ENCODE results near the gene TIMM44. TPM values are rescaled to one million over a fixed set of nuclear protein-coding genes. Genes with fewer than 3 reads are reported as not detected.

Gene TIMM44
- total RNA-seq, 4 donors from 2014 or later: 60.1 to 91.3 (median 77.1) TPM

DNA sequence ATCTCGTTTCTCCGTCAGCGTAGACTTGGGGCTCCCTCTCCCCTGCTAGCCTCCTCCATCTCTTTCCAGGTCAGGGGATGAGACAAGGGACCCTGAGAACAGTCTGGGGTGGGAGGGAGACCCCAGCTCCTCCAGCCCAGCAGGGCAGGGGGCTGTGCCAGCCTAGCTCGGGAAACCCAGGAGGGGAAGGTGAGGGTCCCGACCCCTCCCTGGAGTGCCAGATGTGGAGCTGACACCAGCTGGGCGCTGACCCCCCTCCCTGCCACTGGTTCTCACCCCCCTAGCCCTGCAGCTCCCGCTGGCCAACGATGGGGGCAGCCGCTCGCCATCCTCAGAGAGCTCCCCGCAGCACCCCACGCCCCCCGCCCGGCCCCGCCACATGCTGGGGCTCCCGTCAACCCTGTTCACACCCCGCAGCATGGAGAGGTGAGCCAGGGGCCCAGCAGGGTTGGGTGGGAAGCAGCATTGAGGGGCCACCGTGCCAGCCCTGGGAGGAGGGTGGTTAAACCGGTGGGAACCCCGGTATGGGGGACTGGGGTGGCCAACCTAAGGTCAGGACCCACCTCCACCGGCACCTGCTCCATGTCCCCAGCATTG is 33.9 kb downstream of the TIMM44 start:
- TF ChIP-seq EP300 (IDR thresholded peaks at IDR 0.05): no peak
- TF ChIP-seq, protein P1, sequence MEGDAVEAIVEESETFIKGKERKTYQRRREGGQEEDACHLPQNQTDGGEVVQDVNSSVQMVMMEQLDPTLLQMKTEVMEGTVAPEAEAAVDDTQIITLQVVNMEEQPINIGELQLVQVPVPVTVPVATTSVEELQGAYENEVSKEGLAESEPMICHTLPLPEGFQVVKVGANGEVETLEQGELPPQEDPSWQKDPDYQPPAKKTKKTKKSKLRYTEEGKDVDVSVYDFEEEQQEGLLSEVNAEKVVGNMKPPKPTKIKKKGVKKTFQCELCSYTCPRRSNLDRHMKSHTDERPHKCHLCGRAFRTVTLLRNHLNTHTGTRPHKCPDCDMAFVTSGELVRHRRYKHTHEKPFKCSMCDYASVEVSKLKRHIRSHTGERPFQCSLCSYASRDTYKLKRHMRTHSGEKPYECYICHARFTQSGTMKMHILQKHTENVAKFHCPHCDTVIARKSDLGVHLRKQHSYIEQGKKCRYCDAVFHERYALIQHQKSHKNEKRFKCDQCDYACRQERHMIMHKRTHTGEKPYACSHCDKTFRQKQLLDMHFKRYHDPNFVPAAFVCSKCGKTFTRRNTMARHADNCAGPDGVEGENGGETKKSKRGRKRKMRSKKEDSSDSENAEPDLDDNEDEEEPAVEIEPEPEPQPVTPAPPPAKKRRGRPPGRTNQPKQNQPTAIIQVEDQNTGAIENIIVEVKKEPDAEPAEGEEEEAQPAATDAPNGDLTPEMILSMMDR (IDR thresholded peaks at IDR 0.05): no peak
- no peak for TF ChIP-seq POLR2A (IDR thresholded peaks at IDR 0.05)
- peaks cover 0 to 38% (median 10%) of the 10 kb centered on the region in 4 donors for H3K4me1 ChIP-seq
- peaks cover 0 to 1% of the 10 kb centered on the region in 2 donors for H3K27me3 ChIP-seq
- DNase-seq (ENCODE audit: low spot score in 2 of 2): no peak
- WGBS, 2 donors: 92 to 94% methylated on average over 20 to 21 of the region's 21 CpGs
- H3K4me3 ChIP-seq: no peak overlapping the region
- H3K27ac ChIP-seq: no peak overlapping the region
- no peaks in the 10 kb centered on the region for H3K9me3 ChIP-seq
- peaks cover 6 to 84% (median 22%) of the 10 kb centered on the region in 3 donors for H3K36me3 ChIP-seq

DNA sequence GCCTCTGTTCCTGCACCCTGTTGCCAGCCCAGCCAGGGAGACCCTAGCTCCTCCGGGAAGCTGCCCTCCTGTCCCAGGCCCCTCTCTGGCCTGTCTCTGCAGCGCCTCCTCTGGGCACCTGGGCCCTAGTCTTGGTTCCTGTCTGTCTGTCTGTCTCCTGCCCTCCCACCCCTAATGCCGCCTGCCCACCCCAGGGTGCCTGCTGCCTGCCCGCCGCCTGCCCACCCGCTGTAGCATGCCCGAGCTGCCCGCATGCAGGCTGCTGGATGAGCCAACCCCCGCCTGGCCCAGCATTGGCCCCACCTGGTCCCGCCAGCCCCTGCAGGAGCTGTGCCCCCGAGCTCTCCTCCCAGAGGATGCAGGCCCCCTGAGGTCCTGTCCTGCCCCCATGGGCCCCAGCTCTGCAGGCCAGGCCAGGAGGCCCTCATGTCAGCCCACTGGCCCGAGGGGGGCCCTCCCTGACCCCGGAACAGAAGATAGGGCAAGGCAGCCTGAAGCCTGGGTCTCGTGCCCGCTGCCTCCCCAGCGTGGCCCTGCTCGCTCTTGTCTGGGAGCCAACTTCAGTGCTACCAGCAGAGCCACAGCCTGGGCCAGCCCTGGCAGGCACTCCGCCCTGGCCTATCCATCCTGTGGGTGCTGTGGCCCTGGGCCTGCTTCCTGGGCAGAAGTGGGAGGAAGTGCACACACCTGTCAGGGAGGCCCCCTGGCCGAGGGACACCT is 34.6 kb downstream of the TIMM44 start:
- WGBS, 2 donors: 82 to 88% methylated on average over 15 to 16 of the region's 19 CpGs
- Histone ChIP-seq H3K4me3 (no peak overlapping the region), H3K27ac (no peak overlapping the region), H3K9me3 (no peaks in the 10 kb centered on the region), H3K4me1 (peaks cover 0 to 41% (median 13%) of the 10 kb centered on the region in 4 donors), H3K36me3 (peaks cover 6 to 81% (median 22%) of the 10 kb centered on the region in 3 donors), H3K27me3 (no peaks in the 10 kb centered on the region)
- TF ChIP-seq EP300 (IDR thresholded peaks at IDR 0.05) (no peak), POLR2A (IDR thresholded peaks at IDR 0.05) (no peak)
- TF ChIP-seq, protein P1 (IDR thresholded peaks at IDR 0.05): no peak
- no peak for DNase-seq (ENCODE audit: low spot score in 2 of 2)

DNA sequence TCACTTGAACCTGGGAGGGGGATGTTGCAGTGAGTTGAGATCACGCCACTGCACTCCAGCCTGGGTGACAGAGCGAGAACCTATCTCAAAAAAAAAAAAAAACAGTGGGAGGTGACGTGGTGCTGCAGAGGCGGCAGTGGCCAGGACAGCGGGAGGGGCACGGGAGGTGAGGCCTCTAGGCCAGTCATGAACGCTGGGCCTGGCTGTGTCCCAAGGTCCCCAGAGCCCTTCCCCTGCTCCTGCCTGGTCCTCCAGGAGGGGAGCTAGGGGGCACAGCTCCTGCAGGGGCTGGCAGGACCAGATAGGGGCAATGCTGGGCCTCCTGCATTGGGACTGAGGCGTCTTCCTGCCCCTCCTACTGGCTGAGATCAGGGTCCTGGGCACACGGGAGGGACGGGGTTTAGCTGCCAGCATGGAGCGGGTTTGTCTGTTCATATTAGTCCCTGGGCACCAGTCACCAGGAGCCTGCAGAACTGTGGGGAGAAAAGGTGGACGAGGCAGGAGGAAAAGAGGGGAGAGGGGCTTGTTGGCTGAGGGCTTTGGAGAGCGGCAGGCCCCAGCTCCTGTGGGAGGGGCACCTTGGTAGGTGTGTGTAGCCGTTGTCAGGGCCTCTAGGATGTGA is 35.3 kb downstream of the TIMM44 start:
- TF ChIP-seq POLR2A (IDR thresholded peaks at IDR 0.05) (no peak), EP300 (IDR thresholded peaks at IDR 0.05) (no peak)
- TF ChIP-seq, protein P1 (IDR thresholded peaks at IDR 0.05): no peak
- Histone ChIP-seq H3K27me3 (no peaks in the 10 kb centered on the region), H3K4me3 (no peak overlapping the region), H3K4me1 (peaks cover 0 to 41% (median 13%) of the 10 kb centered on the region in 4 donors), H3K27ac (no peak overlapping the region), H3K36me3 (peaks cover 6 to 74% (median 22%) of the 10 kb centered on the region in 3 donors), H3K9me3 (no peaks in the 10 kb centered on the region)
- WGBS, 2 donors: 77 to 81% methylated on average over 14 of the region's 14 CpGs
- no peak for DNase-seq (ENCODE audit: low spot score in 2 of 2)

GRCh38 chr19:7907544-7907943 is 35.9 kb downstream of the TIMM44 start:
- peaks cover 6 to 67% (median 22%) of the 10 kb centered on the region in 3 donors for H3K36me3 ChIP-seq
- no peak overlapping the region for H3K4me3 ChIP-seq
- H3K27me3 ChIP-seq: no peaks in the 10 kb centered on the region
- DNase-seq (ENCODE audit: low spot score in 2 of 2): no peak
- 87% methylated on average over 11 of the region's 11 CpGs for WGBS, 2 donors
- H3K4me1 ChIP-seq: peaks cover 0 to 48% (median 16%) of the 10 kb centered on the region in 4 donors
- no peaks in the 10 kb centered on the region for H3K9me3 ChIP-seq
- no peak overlapping the region for H3K27ac ChIP-seq
- TF ChIP-seq EP300 (IDR thresholded peaks at IDR 0.05) (no peak), POLR2A (IDR thresholded peaks at IDR 0.05) (no peak)
- TF ChIP-seq, protein P1 (IDR thresholded peaks at IDR 0.05): no peak

- H3K27ac ChIP-seq: no peak overlapping the region
- 84 to 86% methylated on average over 19 of the region's 19 CpGs for WGBS, 2 donors
- peaks cover 0 to 50% (median 16%) of the 10 kb centered on the region in 4 donors for H3K4me1 ChIP-seq
- peaks cover 6 to 63% (median 19%) of the 10 kb centered on the region in 3 donors for H3K36me3 ChIP-seq
- DNase-seq (ENCODE audit: low spot score in 2 of 2): no peak
- TF ChIP-seq POLR2A (IDR thresholded peaks at IDR 0.05) (no peak), EP300 (IDR thresholded peaks at IDR 0.05) (no peak)
- TF ChIP-seq, protein P1 (IDR thresholded peaks at IDR 0.05): no peak
- H3K9me3 ChIP-seq: no peaks in the 10 kb centered on the region
- H3K27me3 ChIP-seq: no peaks in the 10 kb centered on the region
- no peak overlapping the region for H3K4me3 ChIP-seq
These were observed 36.3 kb downstream of the TIMM44 start for GRCh38 chr19:7907122-7907521.

All from tibial nerve (tissue), 4 donors.